GDM1 (cell line): ENCODE measurements around the gene FAIM2.
"Not testable (repeated sequence)": the region's sequence is repeated elsewhere in the genome, so short reads cannot be mapped to it uniquely, and the experiment has no call there.

Experiments used
- DNase-seq: peaks from one replicate; lab custom pipeline; 2025; lab: John Stamatoyannopoulos, UW

The FAIM2 gene

GRCh38 chr12:49893753-49894750 lies 9.6 kb downstream of the FAIM2 start:
- DNase-seq: no peak

- DNase-seq: no peak
These were observed 10.9 kb downstream of the FAIM2 start for GRCh38 chr12:49892732-49893317.

GRCh38 chr12:49892084-49892731 lies 11.5 kb downstream of the FAIM2 start:
- no peak for DNase-seq

GRCh38 chr12:49891476-49891875 lies 12.2 kb downstream of the FAIM2 start:
- no peak for DNase-seq

- DNase-seq: no peak
These were observed 12.7 kb downstream of the FAIM2 start for GRCh38 chr12:49891012-49891411.

GRCh38 chr12:49890096-49890461 lies 13.6 kb downstream of the FAIM2 start:
- no peak for DNase-seq

GRCh38 chr12:49889361-49890095 lies 14.2 kb downstream of the FAIM2 start:
- no peak for DNase-seq

- DNase-seq: no peak
These were observed 15.1 kb downstream of the FAIM2 start for GRCh38 chr12:49888461-49889151.

- DNase-seq: no peak
These were observed 15.9 kb downstream of the FAIM2 start for GRCh38 chr12:49887536-49888401.

GRCh38 chr12:49887091-49887490 lies 16.6 kb downstream of the FAIM2 start:
- DNase-seq: no peak

GRCh38 chr12:49885663-49886461 lies 17.8 kb downstream of the FAIM2 start:
- no peak for DNase-seq

GRCh38 chr12:49885118-49885517 lies 18.6 kb downstream of the FAIM2 start:
- DNase-seq: no peak

- no peak for DNase-seq
These were observed 20.7 kb downstream of the FAIM2 start for GRCh38 chr12:49882851-49883464.

GRCh38 chr12:49882248-49882850 lies 21.4 kb downstream of the FAIM2 start:
- DNase-seq: no peak

GRCh38 chr12:49881415-49882247 lies 22.1 kb downstream of the FAIM2 start:
- no peak for DNase-seq

GRCh38 chr12:49880756-49881414 lies 22.8 kb downstream of the FAIM2 start:
- DNase-seq: no peak

- DNase-seq: not testable (repeated sequence)
These were observed 24.6 kb downstream of the FAIM2 start for GRCh38 chr12:49879065-49879464.
